ENCODE results near the gene STIL.

GRCh38 chr1:47209725-47210325 is 104.1 kb downstream of the STIL start:
- TF ChIP-seq POLR2A (IDR thresholded peaks at IDR 0.05; ENCODE audit: extremely low read depth, insufficient read length) (no peak), CTCF (IDR thresholded peaks at IDR 0.05; ENCODE audit: low read depth, low read length) (no peak), MAX (IDR thresholded peaks at IDR 0.05; ENCODE audit: low read depth, low read length) (no peak), MYC (IDR thresholded peaks at IDR 0.05; ENCODE audit: low read depth, low read length) (no peak)
